Activated B cell treated with CpG ODN at 0.5 μM for 24 hours (primary cell): Measurements from ENCODE around the gene KRT81. TPM values are rescaled to one million over a fixed set of nuclear protein-coding genes. Genes with fewer than 3 reads are reported as not detected.
"Not testable (repeated sequence)": the region's sequence is repeated elsewhere in the genome, so short reads cannot be mapped to it uniquely, and the experiment has no call there.

Experiments used
- ATAC-seq: fragments of 200-7000 bp; cut with Tn5 transposase; one replicate; pipeline ENCODE4 v1.10.0; 2021; ENCODE audit warnings: low read depth, mild to moderate bottlenecking, moderate library complexity
- CTCF ChIA-PET: fragments of 350-600 bp; sonication (Branson Sonifier 250); formaldehyde crosslinking; loops from one replicate; lab custom pipeline; 2021; ENCODE audit warnings: antibody characterized with exemption; lab: Charles Lee
- POLR2A ChIA-PET: fragments of 350-600 bp; sonication (Branson Sonifier 250); formaldehyde crosslinking; loops from one replicate; lab custom pipeline; 2021; ENCODE audit warnings: antibody characterized with exemption; lab: Charles Lee
- DNase-seq: peaks from one replicate; pipeline ENCODE4 v3.0.0; 2022
- H3K27ac Mint-ChIP-seq: one replicate; pipeline ENCODE4 v1.8.0; 2020; ENCODE audit warnings: mixed read lengths
- H3K27me3 Mint-ChIP-seq: one replicate; pipeline ENCODE4 v1.8.0; 2021; ENCODE audit warnings: mixed read lengths
- H3K36me3 Mint-ChIP-seq: one replicate; pipeline ENCODE4 v1.8.0; 2021; ENCODE audit warnings: low read depth, mixed read lengths
- H3K4me1 Mint-ChIP-seq: one replicate; pipeline ENCODE4 v1.8.0; 2021; ENCODE audit warnings: mixed read lengths
- H3K4me3 Mint-ChIP-seq: one replicate; pipeline ENCODE4 v1.8.0; 2020; ENCODE audit warnings: mild to moderate bottlenecking, mixed read lengths
- H3K9me3 Mint-ChIP-seq: one replicate; pipeline ENCODE4 v1.8.0; 2020; ENCODE audit warnings: mixed read lengths
- intact Hi-C: fragments of 100-400 bp; cut with micrococcal nuclease; formaldehyde crosslinking; loops from one replicate; pipeline ENCODE4 v1.15.1; 2024
- total RNA-seq: library from RNA; stranded (reverse); gene quantifications from 2 replicates; pipeline ENCODE4 v1.2.3, GENCODE V29; 2022
- TF ChIP-seq, protein P1 (sequence below): fragments of 200-600 bp; IDR thresholded peaks from one replicate; pipeline ENCODE4 v1.8.0; 2022; ENCODE audit warnings: antibody characterized with exemption, mild to moderate bottlenecking

The KRT81 gene
- total RNA-seq, 1 donor from 2014 or later: not detected

DNA sequence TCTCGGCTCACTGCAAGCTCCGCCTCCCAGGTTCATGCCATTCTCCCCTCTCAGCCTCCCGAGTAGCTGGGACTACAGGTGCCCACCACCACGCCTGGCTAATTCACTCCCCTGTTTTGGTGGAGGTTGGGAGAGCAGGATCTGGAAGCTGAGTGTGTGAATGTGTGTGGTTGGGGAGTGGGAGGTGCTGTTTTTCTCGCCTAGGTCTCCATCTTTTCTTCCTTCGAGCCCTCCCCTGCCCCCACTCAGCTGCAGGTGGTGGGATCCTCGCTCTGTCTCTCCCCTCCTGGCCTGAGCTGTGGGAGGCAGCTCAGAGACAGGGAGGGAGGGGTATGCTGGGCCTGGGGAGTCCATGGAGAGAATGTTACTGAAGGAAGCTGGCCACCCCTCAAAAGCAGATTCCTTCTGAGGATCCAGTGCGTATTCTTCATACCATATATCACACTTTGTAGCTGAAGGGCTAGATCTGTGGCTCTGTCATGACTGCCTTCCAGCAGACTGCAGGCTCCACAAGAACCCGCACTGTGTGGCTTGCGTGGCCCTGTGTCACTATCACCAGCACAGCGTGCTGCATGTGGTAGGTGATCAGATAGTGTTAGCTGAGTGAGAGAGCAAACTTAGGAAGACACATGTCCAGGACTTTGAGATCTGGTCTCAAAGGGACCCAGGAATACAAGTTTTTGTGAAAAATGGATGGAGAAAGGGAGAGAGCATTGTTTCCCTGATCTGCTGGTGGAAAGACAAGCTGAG lies 27.1 kb upstream of the KRT81 start:
- Mint-ChIP-seq H3K27me3 (peaks cover 27% of the 10 kb centered on the region), H3K9me3 (no peaks in the 10 kb centered on the region), H3K27ac (no peak overlapping the region), H3K4me1 (no peaks in the 10 kb centered on the region), H3K36me3 (no peaks in the 10 kb centered on the region), H3K4me3 (no peak overlapping the region)
- ATAC-seq (no peak), DNase-seq (no peak)
- POLR2A ChIA-PET: no interaction called here
- CTCF ChIA-PET: no interaction called here
- TF ChIP-seq, protein P1, sequence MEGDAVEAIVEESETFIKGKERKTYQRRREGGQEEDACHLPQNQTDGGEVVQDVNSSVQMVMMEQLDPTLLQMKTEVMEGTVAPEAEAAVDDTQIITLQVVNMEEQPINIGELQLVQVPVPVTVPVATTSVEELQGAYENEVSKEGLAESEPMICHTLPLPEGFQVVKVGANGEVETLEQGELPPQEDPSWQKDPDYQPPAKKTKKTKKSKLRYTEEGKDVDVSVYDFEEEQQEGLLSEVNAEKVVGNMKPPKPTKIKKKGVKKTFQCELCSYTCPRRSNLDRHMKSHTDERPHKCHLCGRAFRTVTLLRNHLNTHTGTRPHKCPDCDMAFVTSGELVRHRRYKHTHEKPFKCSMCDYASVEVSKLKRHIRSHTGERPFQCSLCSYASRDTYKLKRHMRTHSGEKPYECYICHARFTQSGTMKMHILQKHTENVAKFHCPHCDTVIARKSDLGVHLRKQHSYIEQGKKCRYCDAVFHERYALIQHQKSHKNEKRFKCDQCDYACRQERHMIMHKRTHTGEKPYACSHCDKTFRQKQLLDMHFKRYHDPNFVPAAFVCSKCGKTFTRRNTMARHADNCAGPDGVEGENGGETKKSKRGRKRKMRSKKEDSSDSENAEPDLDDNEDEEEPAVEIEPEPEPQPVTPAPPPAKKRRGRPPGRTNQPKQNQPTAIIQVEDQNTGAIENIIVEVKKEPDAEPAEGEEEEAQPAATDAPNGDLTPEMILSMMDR: no peak
- intact Hi-C loops: no loop called here

DNA sequence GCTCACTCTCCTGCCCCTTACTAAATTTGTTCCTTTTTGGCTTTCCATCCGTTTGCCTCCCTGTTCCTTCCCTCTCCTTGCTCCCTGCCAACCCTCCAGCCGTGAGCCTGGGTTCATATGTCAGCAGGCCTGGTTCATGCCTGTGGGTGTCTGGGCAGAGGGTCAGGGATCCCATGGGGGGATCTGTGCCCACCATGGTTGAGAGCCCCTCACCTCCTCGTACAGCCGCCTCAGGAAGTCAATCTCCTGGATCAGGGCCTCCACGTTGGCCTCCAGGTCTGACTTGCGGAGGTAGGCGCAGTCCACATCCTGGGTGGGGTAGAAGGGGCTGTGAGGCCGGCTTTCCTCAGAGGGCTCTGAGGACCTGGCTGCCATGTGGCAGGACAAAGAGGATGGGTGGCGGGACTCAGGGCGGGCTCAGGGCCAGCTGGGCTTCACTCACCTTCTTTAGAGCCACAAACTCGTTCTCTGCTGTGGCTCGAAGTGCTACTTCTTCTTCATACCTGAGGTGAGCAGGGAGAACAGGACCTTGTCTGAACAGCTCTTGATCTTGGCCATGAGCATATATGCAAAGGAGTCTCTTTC lies 26.2 kb upstream of the KRT81 start:
- Mint-ChIP-seq H3K27me3 (peaks cover 27% of the 10 kb centered on the region), H3K9me3 (no peaks in the 10 kb centered on the region)
- CTCF ChIA-PET: interaction anchor here (1.2 kb wide), 1 partner anchor 10 kb away, joined by 3 read pairs; no protein-coding TSS in a partner anchor

DNA sequence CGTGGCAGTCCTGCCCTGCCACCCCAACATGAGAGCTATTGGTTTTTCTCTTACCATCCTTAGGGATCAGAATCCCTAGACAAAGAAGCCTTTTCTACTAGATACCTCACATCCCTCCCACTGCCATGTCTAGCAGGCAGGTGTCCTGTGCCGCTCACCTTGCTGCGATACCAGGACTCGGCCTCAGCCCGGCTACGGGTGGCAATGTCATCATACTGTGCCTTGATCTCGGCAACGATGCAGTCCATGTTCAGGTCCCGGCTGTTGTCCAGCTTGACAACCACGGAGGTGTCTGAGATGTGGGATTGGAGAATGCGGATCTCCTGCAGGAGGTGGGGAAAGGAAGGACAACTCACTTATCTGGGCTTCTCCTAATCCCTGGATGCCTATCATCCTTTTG lies 25.4 kb upstream of the KRT81 start:
- no peak for DNase-seq
- intact Hi-C loops: no loop called here
- CTCF ChIA-PET: interaction anchor here (1.2 kb wide), 1 partner anchor 11 kb away, joined by 3 read pairs; no protein-coding TSS in a partner anchor
- ATAC-seq: no peak
- no peaks in the 10 kb centered on the region for H3K9me3 Mint-ChIP-seq
- no peak overlapping the region for H3K4me3 Mint-ChIP-seq
- H3K4me1 Mint-ChIP-seq: no peaks in the 10 kb centered on the region
- peaks cover 27% of the 10 kb centered on the region for H3K27me3 Mint-ChIP-seq
- no peaks in the 10 kb centered on the region for H3K36me3 Mint-ChIP-seq
- TF ChIP-seq, protein P1: no peak
- H3K27ac Mint-ChIP-seq: no peak overlapping the region
- POLR2A ChIA-PET: no interaction called here

More for the DNA sequence above, 26.2 kb upstream of the KRT81 start:
- Mint-ChIP-seq H3K4me1 (no peaks in the 10 kb centered on the region), H3K27ac (no peak overlapping the region), H3K4me3 (no peak overlapping the region), H3K36me3 (no peaks in the 10 kb centered on the region)
- POLR2A ChIA-PET: no interaction called here
- ATAC-seq (no peak), DNase-seq (no peak)
- intact Hi-C loops: no loop called here
- TF ChIP-seq, protein P1: no peak

DNA sequence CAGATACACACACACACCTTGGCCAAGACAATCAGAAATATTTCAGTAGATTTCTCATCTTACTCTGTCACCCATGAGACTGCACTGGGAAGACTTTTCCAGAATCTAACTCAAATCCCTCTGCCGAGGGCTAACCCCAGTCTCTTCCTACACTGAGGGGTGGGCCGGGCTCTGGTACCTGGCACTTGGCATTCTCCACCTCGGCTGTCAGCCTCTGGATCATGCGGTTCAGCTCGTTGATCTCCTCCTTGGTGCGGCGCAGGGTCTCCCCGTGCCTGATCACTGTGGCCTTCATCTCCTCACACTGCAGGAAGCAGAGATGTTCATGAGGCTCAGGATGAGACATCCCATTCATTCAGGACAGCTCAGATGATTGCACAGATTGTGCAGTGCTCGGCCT lies 25.0 kb upstream of the KRT81 start:
- TF ChIP-seq, protein P1: no peak
- H3K4me3 Mint-ChIP-seq: no peak overlapping the region
- no peak for DNase-seq
- POLR2A ChIA-PET: no interaction called here
- peaks cover 28% of the 10 kb centered on the region for H3K27me3 Mint-ChIP-seq
- no peaks in the 10 kb centered on the region for H3K36me3 Mint-ChIP-seq
- no peak overlapping the region for H3K27ac Mint-ChIP-seq
- no peaks in the 10 kb centered on the region for H3K4me1 Mint-ChIP-seq
- CTCF ChIA-PET: interaction anchor here (0.8 to 1.2 kb wide), 2 partner anchors 10 to 11 kb away, joined by 3 read pairs; no protein-coding TSS in a partner anchor
- ATAC-seq: no peak
- H3K9me3 Mint-ChIP-seq: no peaks in the 10 kb centered on the region
- intact Hi-C loops: no loop called here

DNA sequence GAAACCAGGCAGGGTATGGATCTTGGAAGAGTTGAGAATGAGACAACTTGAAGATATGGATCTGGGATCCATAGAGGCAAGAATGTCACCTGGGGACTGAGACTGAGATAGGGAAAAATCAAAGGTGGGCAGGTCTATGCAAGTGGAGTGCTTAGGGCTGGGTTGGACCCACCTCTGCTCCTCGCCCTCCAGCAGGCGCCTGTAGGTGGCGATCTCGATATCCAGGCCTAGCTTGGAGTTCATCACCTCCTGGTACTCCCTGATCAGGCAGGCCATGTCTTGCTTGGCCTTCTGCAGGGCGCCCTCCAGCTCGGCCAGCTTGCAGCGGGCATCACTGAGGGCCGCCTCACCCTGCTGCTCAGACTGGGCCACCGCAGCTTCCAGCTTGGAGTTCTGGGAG lies 24.4 kb upstream of the KRT81 start:
- H3K36me3 Mint-ChIP-seq, H3K27ac Mint-ChIP-seq, H3K9me3 Mint-ChIP-seq, H3K4me3 Mint-ChIP-seq, H3K4me1 Mint-ChIP-seq, DNase-seq, intact Hi-C loops, POLR2A ChIA-PET, ATAC-seq: not testable (repeated sequence)
- peaks cover 28% of the 10 kb centered on the region for H3K27me3 Mint-ChIP-seq
- CTCF ChIA-PET: interaction anchor here (0.8 kb wide), 1 partner anchor 11 kb away, joined by 3 read pairs; no protein-coding TSS in a partner anchor
